CD4-positive, alpha-beta T cell treated with Interferon gamma for 1 hour (primary cell): ENCODE results near the gene TMEM18.
"Not testable (repeated sequence)": the region's sequence is repeated elsewhere in the genome, so short reads cannot be mapped to it uniquely, and the experiment has no call there.

Experiments used
- DNase-seq: peaks from one replicate; pipeline ENCODE4 v3.0.0-alpha.2; 2020

Gene TMEM18

GRCh38 chr2:677056-677958 is at the start of gene TMEM18:
Gene TMEM18 (minus strand): TSS chr2:677406. CDS start chr2:677345, 61 bp downstream.
- DNase-seq, result peak; percentile 96

GRCh38 chr2:726169-726568 is 49.0 kb upstream of the TMEM18 start:
- DNase-seq, result no peak

- no peak for DNase-seq
Measured at GRCh38 chr2:725468-725867, 48.3 kb upstream of the TMEM18 start.

- DNase-seq, result no peak
Measured at GRCh38 chr2:723761-724160, 46.6 kb upstream of the TMEM18 start.

GRCh38 chr2:720842-721241 is 43.6 kb upstream of the TMEM18 start:
- no peak for DNase-seq

- no peak for DNase-seq
Measured at GRCh38 chr2:719734-720133, 42.5 kb upstream of the TMEM18 start.

GRCh38 chr2:719191-719590 is 42.0 kb upstream of the TMEM18 start:
- no peak for DNase-seq

- no peak for DNase-seq
Measured at GRCh38 chr2:717661-718060, 40.5 kb upstream of the TMEM18 start.

- DNase-seq, result no peak
Measured at GRCh38 chr2:715854-716560, 38.8 kb upstream of the TMEM18 start.

GRCh38 chr2:715038-715437 is 37.8 kb upstream of the TMEM18 start:
- no peak for DNase-seq

GRCh38 chr2:714005-714741 is 37.0 kb upstream of the TMEM18 start:
- DNase-seq, result peak; percentile 34

- DNase-seq, result no peak
Measured at GRCh38 chr2:710867-711665, 33.9 kb upstream of the TMEM18 start.

- no peak for DNase-seq
Measured at GRCh38 chr2:709138-709765, 32.0 kb upstream of the TMEM18 start.

GRCh38 chr2:708667-709066 is 31.5 kb upstream of the TMEM18 start:
- no peak for DNase-seq

GRCh38 chr2:705971-706511 is 28.8 kb upstream of the TMEM18 start:
- DNase-seq, result no peak

GRCh38 chr2:702765-703164 is 25.6 kb upstream of the TMEM18 start:
- DNase-seq, result not testable (repeated sequence)

- DNase-seq, result no peak
Measured at GRCh38 chr2:696999-697627, 19.9 kb upstream of the TMEM18 start.

- peak; percentile 54 for DNase-seq
Measured at GRCh38 chr2:696463-696862, 19.3 kb upstream of the TMEM18 start.

GRCh38 chr2:694906-695510 is 17.8 kb upstream of the TMEM18 start:
- DNase-seq, result no peak

- no peak for DNase-seq
Measured at GRCh38 chr2:694174-694573, 17.0 kb upstream of the TMEM18 start.

GRCh38 chr2:693606-694005 is 16.4 kb upstream of the TMEM18 start:
- DNase-seq, result no peak
